Mucosa of descending colon (tissue), 3 donors: ENCODE measurements around the gene ITGB2. TPM values are rescaled to one million over a fixed set of nuclear protein-coding genes. Genes with fewer than 3 reads are reported as not detected.
A peak's percentile ranks its signal among the peaks of the same experiment; 100 is the strongest.

Experiments
- ATAC-seq: fragments of 200-7000 bp; cut with Tn5 transposase; one replicate; pipeline ENCODE4 v1.9.1; 2020; ENCODE audit warnings: mild to moderate bottlenecking, moderate library complexity
- DNase-seq, 3 donors: peaks; one replicate each; pipeline ENCODE4 v3.0.0-alpha.2; 2020
- H3K36me3 ChIP-seq: fragments of 200-600 bp; one replicate; pipeline ENCODE4 v1.8.0; 2021; ENCODE audit warnings: low read depth, mild to moderate bottlenecking
- H3K4me1 ChIP-seq: fragments of 200-600 bp; one replicate; pipeline ENCODE4 v1.8.0; 2021; ENCODE audit warnings: low read depth, mild to moderate bottlenecking
- H3K4me3 ChIP-seq: fragments of 200-600 bp; one replicate; pipeline ENCODE4 v1.8.0; 2021; ENCODE audit warnings: mild to moderate bottlenecking
- H3K9me3 ChIP-seq: fragments of 200-600 bp; one replicate; pipeline ENCODE4 v1.8.0; 2021; ENCODE audit warnings: mild to moderate bottlenecking
- CTCF ChIP-seq: fragments of 200-600 bp; IDR thresholded peaks from one replicate; pipeline ENCODE4 v1.8.0; 2022; ENCODE audit warnings: antibody characterized with exemption, mild to moderate bottlenecking
- intact Hi-C, 2 donors: fragments of 100-400 bp; cut with DNase I in 1 of 2; cut with micrococcal nuclease in 1 of 2; formaldehyde crosslinking; loops; one replicate each; pipeline versions ENCODE4 v1.11.0 to v1.11.1; 2022; cut with DNase I, micrococcal nuclease
- total RNA-seq, 3 donors: library from RNA; stranded (reverse); fragmentation: NEBNext Ultra II Directional in 2 of 3; extraction: Animal tissue kit (Norgen Biotek cat#: 25700) in 2 of 3; gene quantifications; one replicate each; pipeline versions ENCODE4 v1.2.1 to v1.2.4, GENCODE V29; 2021 to 2023
- donor health status: DM: no; HTN: no; CAD: no; lungs with moderate emphysema.
- donor health status: DM: no; HTN: no; CAD: no.
- donor health status: DM: no; HTN: yes; CAD: no.

ITGB2 gene
- total RNA-seq, 3 donors from 2014 or later: 10.8 to 52.3 (median 51.1) TPM

GRCh38 chr21:44868707-44869106 is 52.0 kb downstream of the ITGB2 start:
- DNase-seq (peak in 1 of 3 donors; percentile 17), ATAC-seq (no peak)
- Histone ChIP-seq H3K36me3 (no peaks in the 10 kb centered on the region), H3K4me1 (peaks cover 49% of the 10 kb centered on the region), H3K4me3 (no peak overlapping the region), H3K9me3 (no peaks in the 10 kb centered on the region)
- no peak for TF ChIP-seq CTCF
- intact Hi-C loops: no loop called here

DNA sequence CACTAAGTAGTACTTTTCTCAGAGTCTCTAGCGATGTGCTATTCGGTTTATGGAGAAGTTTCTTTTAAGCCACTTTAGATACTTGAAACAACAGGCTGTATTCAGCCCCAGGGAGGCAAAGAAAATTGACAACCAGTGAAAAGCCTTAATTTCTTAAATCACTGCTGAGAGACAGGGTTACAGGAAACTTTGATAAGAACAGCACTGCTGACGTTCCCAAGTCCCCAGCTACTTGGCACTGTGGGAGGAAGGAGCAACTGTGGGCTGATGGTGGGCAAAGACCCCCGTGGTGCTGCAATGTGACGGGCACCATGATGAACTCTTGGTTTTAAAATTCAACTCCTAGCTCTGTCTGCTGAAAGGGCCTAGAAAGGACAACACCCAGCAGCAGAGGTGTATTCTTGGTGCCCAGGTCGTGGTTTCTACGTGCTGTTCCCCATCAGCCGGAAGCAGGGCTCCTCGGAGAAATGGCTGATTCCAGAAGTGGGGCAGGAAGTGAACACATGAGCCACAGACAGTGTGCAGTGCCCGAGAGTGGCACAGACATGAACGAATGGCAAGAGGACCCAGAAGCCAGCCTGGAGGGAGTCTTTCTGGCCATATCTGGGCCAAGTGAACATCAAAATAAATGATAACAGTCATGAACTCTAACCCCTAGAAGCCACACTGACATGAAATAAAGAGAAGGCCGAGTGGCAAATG is 52.5 kb downstream of the ITGB2 start:
- TF ChIP-seq CTCF: no peak
- ATAC-seq (no peak), DNase-seq (peak in 1 of 3 donors; percentile 24)
- H3K36me3 ChIP-seq: no peaks in the 10 kb centered on the region
- intact Hi-C loops: no loop called here
- H3K9me3 ChIP-seq: no peaks in the 10 kb centered on the region
- peaks cover 49% of the 10 kb centered on the region for H3K4me1 ChIP-seq
- no peak overlapping the region for H3K4me3 ChIP-seq

DNA sequence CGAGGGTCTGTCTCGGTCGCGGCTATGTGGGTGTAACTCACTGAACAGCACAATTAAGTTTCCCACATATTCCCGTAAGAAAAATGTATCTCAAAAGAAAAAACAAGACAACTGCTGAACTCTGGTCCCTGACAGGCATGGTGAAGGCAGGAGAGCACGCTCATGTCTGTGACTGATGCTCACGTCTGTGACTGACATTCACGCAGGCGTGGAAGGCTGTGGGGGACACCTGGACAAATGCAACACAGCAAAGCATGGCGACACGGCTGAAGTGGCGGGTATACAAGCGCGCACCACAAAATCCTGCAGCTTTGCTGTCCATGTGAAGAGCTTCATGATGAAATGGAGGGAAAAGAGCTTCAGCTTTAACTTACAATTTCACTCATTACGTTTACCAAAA is 53.2 kb downstream of the ITGB2 start:
- no peaks in the 10 kb centered on the region for H3K9me3 ChIP-seq

DNA sequence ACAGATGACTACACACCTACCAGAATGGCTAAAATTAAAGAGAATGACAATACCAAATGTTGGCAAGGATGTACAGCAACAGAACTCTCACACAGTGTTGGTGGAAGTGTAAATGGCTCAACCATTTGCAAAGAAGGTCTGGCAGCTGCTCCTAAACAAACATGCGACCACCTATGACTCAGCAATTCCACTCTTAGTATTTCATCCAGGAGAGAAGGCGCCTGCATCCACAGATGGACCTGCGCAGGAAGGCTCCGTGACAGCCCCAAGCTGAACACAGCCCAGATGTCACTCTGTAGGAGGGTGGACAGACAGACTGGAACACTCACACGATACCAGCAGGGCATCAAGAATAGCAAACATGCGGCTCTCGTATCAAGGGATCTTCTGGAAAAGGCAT is 53.9 kb downstream of the ITGB2 start:
- no peaks in the 10 kb centered on the region for H3K36me3 ChIP-seq
- TF ChIP-seq CTCF: no peak
- peak in 1 of 3 donors; percentile 18 for DNase-seq
- H3K4me3 ChIP-seq: no peak overlapping the region
- H3K9me3 ChIP-seq: no peaks in the 10 kb centered on the region
- H3K4me1 ChIP-seq: peaks cover 43% of the 10 kb centered on the region
- intact Hi-C loops: no loop called here
- no peak for ATAC-seq

More for the DNA sequence above, 53.2 kb downstream of the ITGB2 start:
- H3K4me1 ChIP-seq: peaks cover 49% of the 10 kb centered on the region
- no peak for TF ChIP-seq CTCF
- intact Hi-C loops: no loop called here
- no peak overlapping the region for H3K4me3 ChIP-seq
- no peaks in the 10 kb centered on the region for H3K36me3 ChIP-seq
- no peak for DNase-seq
- ATAC-seq: no peak

DNA sequence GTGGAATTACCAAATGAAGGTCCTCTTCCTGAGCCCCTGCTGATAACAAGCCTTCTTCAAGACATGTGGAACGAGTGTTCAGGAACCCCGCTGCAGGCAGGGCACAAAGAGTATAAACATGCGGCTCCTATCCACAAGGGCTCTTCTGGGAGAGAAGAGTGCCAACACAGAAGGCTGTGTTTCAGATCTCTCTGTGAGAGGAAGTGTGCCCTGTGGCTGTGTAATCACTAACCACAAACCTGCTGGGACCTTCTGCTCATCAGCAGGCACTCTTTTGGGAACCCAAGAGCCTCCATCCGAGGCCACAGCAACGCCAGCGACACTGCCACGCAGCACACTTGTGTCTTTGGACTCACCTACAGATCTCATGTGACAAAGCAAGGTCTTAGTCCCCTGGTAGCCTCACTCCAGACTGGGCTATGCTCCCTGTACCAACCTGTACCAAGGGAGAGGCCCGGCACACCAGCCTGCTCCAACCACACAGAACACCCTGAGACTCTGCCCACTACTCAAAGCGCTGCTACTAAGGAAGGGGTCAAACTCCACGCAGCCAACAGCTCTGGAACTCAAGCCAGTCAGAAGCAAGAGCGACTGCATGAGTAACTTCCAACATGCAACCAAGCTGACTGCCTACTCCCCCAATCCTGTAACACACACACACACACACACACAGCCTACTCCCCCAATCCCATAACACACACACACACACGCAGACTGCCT is 55.0 kb downstream of the ITGB2 start:
- DNase-seq: peak in 1 of 3 donors; percentile 30
- H3K4me1 ChIP-seq: peaks cover 32% of the 10 kb centered on the region
- no peaks in the 10 kb centered on the region for H3K9me3 ChIP-seq
- ATAC-seq: peak; percentile 57
- no peak for TF ChIP-seq CTCF
- H3K4me3 ChIP-seq: no peak overlapping the region
- intact Hi-C loops: no loop called here
- H3K36me3 ChIP-seq: no peaks in the 10 kb centered on the region
